ENCODE data around the gene TECTB.

TECTB gene

GRCh38 chr10:112311481-112311880 lies 28.3 kb downstream of the TECTB start:
- H3K4me1 ChIP-seq (ENCODE audit: control insufficient read depth, insufficient read depth, low read length): peaks cover 30% of the 10 kb centered on the region
- DNase-seq (ENCODE audit: low read depth): no peak
- no peaks in the 10 kb centered on the region for H3K27me3 ChIP-seq (replicated peaks; ENCODE audit: control insufficient read depth, insufficient read depth, low read length)
- H3K9me3 ChIP-seq (ENCODE audit: control insufficient read depth, low read length): no peaks in the 10 kb centered on the region
- H3K36me3 ChIP-seq (ENCODE audit: control insufficient read depth, insufficient read depth, low read length, severe bottlenecking): no peaks in the 10 kb centered on the region
- H3K9ac ChIP-seq (ENCODE audit: low read length): no peak overlapping the region
- no peak overlapping the region for H3K4me3 ChIP-seq (ENCODE audit: low read length)

GRCh38 chr10:112313234-112313633 lies 30.0 kb downstream of the TECTB start:
- Histone ChIP-seq H3K27me3 (replicated peaks; ENCODE audit: control insufficient read depth, insufficient read depth, low read length) (no peaks in the 10 kb centered on the region), H3K4me3 (ENCODE audit: low read length) (no peak overlapping the region), H3K9me3 (ENCODE audit: control insufficient read depth, low read length) (no peaks in the 10 kb centered on the region), H3K4me1 (ENCODE audit: control insufficient read depth, insufficient read depth, low read length) (peaks cover 14% of the 10 kb centered on the region), H3K9ac (ENCODE audit: low read length) (no peak overlapping the region), H3K36me3 (ENCODE audit: control insufficient read depth, insufficient read depth, low read length, severe bottlenecking) (no peaks in the 10 kb centered on the region)
- DNase-seq (ENCODE audit: low read depth): no peak

GRCh38 chr10:112313911-112314310 lies 30.7 kb downstream of the TECTB start:
- Histone ChIP-seq H3K4me1 (ENCODE audit: control insufficient read depth, insufficient read depth, low read length) (peaks cover 7% of the 10 kb centered on the region), H3K9ac (ENCODE audit: low read length) (no peak overlapping the region), H3K36me3 (ENCODE audit: control insufficient read depth, insufficient read depth, low read length, severe bottlenecking) (no peaks in the 10 kb centered on the region), H3K9me3 (ENCODE audit: control insufficient read depth, low read length) (no peaks in the 10 kb centered on the region), H3K4me3 (ENCODE audit: low read length) (no peak overlapping the region), H3K27me3 (replicated peaks; ENCODE audit: control insufficient read depth, insufficient read depth, low read length) (no peaks in the 10 kb centered on the region)
- DNase-seq (ENCODE audit: low read depth): no peak

- H3K4me1 ChIP-seq (ENCODE audit: control insufficient read depth, insufficient read depth, low read length): peaks cover 3% of the 10 kb centered on the region
- H3K4me3 ChIP-seq (ENCODE audit: low read length): no peak overlapping the region
- H3K36me3 ChIP-seq (ENCODE audit: control insufficient read depth, insufficient read depth, low read length, severe bottlenecking): no peaks in the 10 kb centered on the region
- no peak overlapping the region for H3K9ac ChIP-seq (ENCODE audit: low read length)
- no peaks in the 10 kb centered on the region for H3K27me3 ChIP-seq (replicated peaks; ENCODE audit: control insufficient read depth, insufficient read depth, low read length)
- H3K9me3 ChIP-seq (ENCODE audit: control insufficient read depth, low read length): no peaks in the 10 kb centered on the region
- DNase-seq (ENCODE audit: low read depth): peak; percentile 89
Observed at GRCh38 chr10:112314822-112315474, 31.7 kb downstream of the TECTB start.

- Histone ChIP-seq H3K4me1 (ENCODE audit: control insufficient read depth, insufficient read depth, low read length) (peaks cover 2% of the 10 kb centered on the region), H3K27me3 (replicated peaks; ENCODE audit: control insufficient read depth, insufficient read depth, low read length) (peaks cover 5% of the 10 kb centered on the region), H3K9me3 (ENCODE audit: control insufficient read depth, low read length) (no peaks in the 10 kb centered on the region), H3K36me3 (ENCODE audit: control insufficient read depth, insufficient read depth, low read length, severe bottlenecking) (no peaks in the 10 kb centered on the region), H3K4me3 (ENCODE audit: low read length) (no peak overlapping the region), H3K9ac (ENCODE audit: low read length) (no peak overlapping the region)
- DNase-seq (ENCODE audit: low read depth): no peak
Observed at GRCh38 chr10:112327678-112328077, 44.5 kb downstream of the TECTB start.

- Histone ChIP-seq H3K36me3 (ENCODE audit: control insufficient read depth, insufficient read depth, low read length, severe bottlenecking) (no peaks in the 10 kb centered on the region), H3K9me3 (ENCODE audit: control insufficient read depth, low read length) (no peaks in the 10 kb centered on the region), H3K4me3 (ENCODE audit: low read length) (no peak overlapping the region), H3K27me3 (replicated peaks; ENCODE audit: control insufficient read depth, insufficient read depth, low read length) (peaks cover 5% of the 10 kb centered on the region), H3K4me1 (ENCODE audit: control insufficient read depth, insufficient read depth, low read length) (peaks cover 5% of the 10 kb centered on the region), H3K9ac (ENCODE audit: low read length) (no peak overlapping the region)
- DNase-seq (ENCODE audit: low read depth): no peak
Observed at GRCh38 chr10:112330162-112330561, 47.0 kb downstream of the TECTB start.

- Histone ChIP-seq H3K9me3 (ENCODE audit: control insufficient read depth, low read length) (no peaks in the 10 kb centered on the region), H3K4me3 (ENCODE audit: low read length) (no peak overlapping the region), H3K9ac (ENCODE audit: low read length) (no peak overlapping the region), H3K36me3 (ENCODE audit: control insufficient read depth, insufficient read depth, low read length, severe bottlenecking) (no peaks in the 10 kb centered on the region), H3K27me3 (replicated peaks; ENCODE audit: control insufficient read depth, insufficient read depth, low read length) (peaks cover 5% of the 10 kb centered on the region), H3K4me1 (ENCODE audit: control insufficient read depth, insufficient read depth, low read length) (peaks cover 8% of the 10 kb centered on the region)
- no peak for DNase-seq (ENCODE audit: low read depth)
Observed at GRCh38 chr10:112330607-112331160, 47.5 kb downstream of the TECTB start.

GRCh38 chr10:112332022-112332421 lies 48.8 kb downstream of the TECTB start:
- Histone ChIP-seq H3K27me3 (replicated peaks; ENCODE audit: control insufficient read depth, insufficient read depth, low read length) (no peaks in the 10 kb centered on the region), H3K9ac (ENCODE audit: low read length) (no peak overlapping the region), H3K9me3 (ENCODE audit: control insufficient read depth, low read length) (no peaks in the 10 kb centered on the region), H3K36me3 (ENCODE audit: control insufficient read depth, insufficient read depth, low read length, severe bottlenecking) (no peaks in the 10 kb centered on the region), H3K4me1 (ENCODE audit: control insufficient read depth, insufficient read depth, low read length) (peaks cover 8% of the 10 kb centered on the region), H3K4me3 (ENCODE audit: low read length) (no peak overlapping the region)
- no peak for DNase-seq (ENCODE audit: low read depth)

GRCh38 chr10:112332509-112333228 lies 49.5 kb downstream of the TECTB start:
- Histone ChIP-seq H3K9ac (ENCODE audit: low read length) (no peak overlapping the region), H3K4me1 (ENCODE audit: control insufficient read depth, insufficient read depth, low read length) (peaks cover 8% of the 10 kb centered on the region), H3K9me3 (ENCODE audit: control insufficient read depth, low read length) (no peaks in the 10 kb centered on the region), H3K27me3 (replicated peaks; ENCODE audit: control insufficient read depth, insufficient read depth, low read length) (no peaks in the 10 kb centered on the region), H3K36me3 (ENCODE audit: control insufficient read depth, insufficient read depth, low read length, severe bottlenecking) (no peaks in the 10 kb centered on the region), H3K4me3 (ENCODE audit: low read length) (no peak overlapping the region)
- no peak for DNase-seq (ENCODE audit: low read depth)

GRCh38 chr10:112333452-112333851 lies 50.3 kb downstream of the TECTB start:
- no peak for DNase-seq (ENCODE audit: low read depth)
- no peak overlapping the region for H3K9ac ChIP-seq (ENCODE audit: low read length)
- H3K27me3 ChIP-seq (replicated peaks; ENCODE audit: control insufficient read depth, insufficient read depth, low read length): no peaks in the 10 kb centered on the region
- peaks cover 8% of the 10 kb centered on the region for H3K4me1 ChIP-seq (ENCODE audit: control insufficient read depth, insufficient read depth, low read length)
- H3K9me3 ChIP-seq (ENCODE audit: control insufficient read depth, low read length): no peaks in the 10 kb centered on the region
- H3K4me3 ChIP-seq (ENCODE audit: low read length): no peak overlapping the region
- H3K36me3 ChIP-seq (ENCODE audit: control insufficient read depth, insufficient read depth, low read length, severe bottlenecking): no peaks in the 10 kb centered on the region

- no peak for DNase-seq (ENCODE audit: low read depth)
- no peak overlapping the region for H3K9ac ChIP-seq (ENCODE audit: low read length)
- peaks cover 8% of the 10 kb centered on the region for H3K4me1 ChIP-seq (ENCODE audit: control insufficient read depth, insufficient read depth, low read length)
- no peaks in the 10 kb centered on the region for H3K27me3 ChIP-seq (replicated peaks; ENCODE audit: control insufficient read depth, insufficient read depth, low read length)
- H3K36me3 ChIP-seq (ENCODE audit: control insufficient read depth, insufficient read depth, low read length, severe bottlenecking): no peaks in the 10 kb centered on the region
- H3K9me3 ChIP-seq (ENCODE audit: control insufficient read depth, low read length): no peaks in the 10 kb centered on the region
- no peak overlapping the region for H3K4me3 ChIP-seq (ENCODE audit: low read length)
Observed at GRCh38 chr10:112335111-112335867, 52.1 kb downstream of the TECTB start.

Measured in adipocyte (in vitro differentiated cells).